Fibroblast of mammary gland (primary cell): ENCODE data around the gene IP6K1.

Source experiments
- DNase-seq: peaks from one replicate; pipeline ENCODE4 v3.0.0-alpha.2; 2010; ENCODE audit warnings: low read depth
- H3K4me3 ChIP-seq: 2 replicates; pipeline ENCODE4 v1.5.1; 2011; ENCODE audit warnings: low read depth, mild to moderate bottlenecking, low read length, moderate library complexity; ENCODE audit not compliant: control insufficient read depth
- CTCF ChIP-seq: conservative IDR thresholded peaks from 2 replicates; pipeline ENCODE4 v1.5.1; 2011; ENCODE audit warnings: low read depth, low read length, inconsistent platforms; ENCODE audit not compliant: control insufficient read depth, insufficient read depth

The IP6K1 gene

GRCh38 chr3:49747792-49748480 is 38.4 kb downstream of the IP6K1 start:
- peak; percentile 77 for DNase-seq
- H3K4me3 ChIP-seq: no peak overlapping the region

GRCh38 chr3:49745986-49746385 is 40.4 kb downstream of the IP6K1 start:
- no peak overlapping the region for H3K4me3 ChIP-seq
- no peak for TF ChIP-seq CTCF
- DNase-seq: peak; percentile 57

More at GRCh38 chr3:49747792-49748480, 38.4 kb downstream of the IP6K1 start:
- TF ChIP-seq CTCF: no peak

- DNase-seq: no peak
- TF ChIP-seq CTCF: no peak
- no peak overlapping the region for H3K4me3 ChIP-seq
Observed at GRCh38 chr3:49740427-49740826, 45.9 kb downstream of the IP6K1 start.

GRCh38 chr3:49738067-49738713 is 48.2 kb downstream of the IP6K1 start:
- no peak overlapping the region for H3K4me3 ChIP-seq
- no peak for DNase-seq
- TF ChIP-seq CTCF: no peak

- H3K4me3 ChIP-seq: no peak overlapping the region
- no peak for DNase-seq
- no peak for TF ChIP-seq CTCF
Observed at GRCh38 chr3:49734752-49735151, 51.6 kb downstream of the IP6K1 start.

GRCh38 chr3:49733551-49733950 is 52.8 kb downstream of the IP6K1 start:
- no peak for TF ChIP-seq CTCF
- no peak overlapping the region for H3K4me3 ChIP-seq
- DNase-seq: no peak
